ENCODE measurements around the gene TUBGCP6.

Gene TUBGCP6

GRCh38 chr22:50264104-50264745 is 19.4 kb upstream of the TUBGCP6 start:
- DNase-seq: no peak

GRCh38 chr22:50262973-50263617 is 18.3 kb upstream of the TUBGCP6 start:
- DNase-seq: no peak

GRCh38 chr22:50262460-50262911 is 17.7 kb upstream of the TUBGCP6 start:
- DNase-seq: no peak

- DNase-seq: peak; percentile 47 to 68
These were observed 17.0 kb upstream of the TUBGCP6 start, which contains the start of gene MAPK12 for GRCh38 chr22:50261615-50262459. Gene MAPK12 (minus strand): TSS chr22:50261683. CDS start chr22:50261509, 174 bp downstream.

GRCh38 chr22:50260801-50261614 is 16.2 kb upstream of the TUBGCP6 start:
- peak in 1 of 2 experiments; percentile 52 for DNase-seq

GRCh38 chr22:50260434-50260800 is 15.6 kb upstream of the TUBGCP6 start:
- DNase-seq: no peak

GRCh38 chr22:50259302-50259701 is 14.5 kb upstream of the TUBGCP6 start:
- no peak for DNase-seq

GRCh38 chr22:50258361-50259292 is 13.8 kb upstream of the TUBGCP6 start:
- no peak for DNase-seq

- DNase-seq: no peak
These were observed 12.9 kb upstream of the TUBGCP6 start for GRCh38 chr22:50257451-50258360.

- DNase-seq: no peak
These were observed 12.2 kb upstream of the TUBGCP6 start for GRCh38 chr22:50257041-50257440.

- DNase-seq: no peak
These were observed 11.5 kb upstream of the TUBGCP6 start for GRCh38 chr22:50256258-50256862.

GRCh38 chr22:50255607-50256006 is 10.8 kb upstream of the TUBGCP6 start:
- DNase-seq: no peak

GRCh38 chr22:50255099-50255498 is 10.3 kb upstream of the TUBGCP6 start:
- no peak for DNase-seq

GRCh38 chr22:50253941-50254340 is 9.1 kb upstream of the TUBGCP6 start:
- no peak for DNase-seq

GRCh38 chr22:50253046-50253915 is 8.5 kb upstream of the TUBGCP6 start:
- DNase-seq: no peak

- peak in 1 of 2 experiments; percentile 40 for DNase-seq
These were observed 7.5 kb upstream of the TUBGCP6 start for GRCh38 chr22:50252082-50253045.

GRCh38 chr22:50251477-50252081 is 6.8 kb upstream of the TUBGCP6 start:
- DNase-seq: peak in 1 of 2 experiments; percentile 43

Measured in NCI-H1930 (cell line).